ENCODE data around the gene RPS6KC1. TPM values are rescaled to one million over a fixed set of nuclear protein-coding genes. Genes with fewer than 3 reads are reported as not detected.

RPS6KC1 gene
- total and polyA plus RNA-seq, 2 donors from 2014 or later: 6.3 to 13.8 TPM

- DNase-seq (no peak), FAIRE-seq (no peak)
- Histone ChIP-seq H3K4me3 (ENCODE audit: low read length in 3 of 3) (no peak overlapping the region), H3K36me3 (ENCODE audit: control insufficient read depth in 2 of 3, insufficient read depth in 3 of 3, low read length in 3 of 3) (no peaks in the 10 kb centered on the region), H3K27me3 (ENCODE audit: control insufficient read depth, insufficient read depth, low read length) (no peaks in the 10 kb centered on the region), H3K9ac (ENCODE audit: low read length in 3 of 3) (no peak overlapping the region), H3K27ac (ENCODE audit: low read depth in 2 of 2, low read length in 2 of 2) (no peak overlapping the region), H3K4me1 (ENCODE audit: control insufficient read depth in 2 of 3, insufficient read depth in 2 of 3, low read depth in 1 of 3, low read length in 3 of 3) (no peaks in the 10 kb centered on the region), H3K9me3 (ENCODE audit: control insufficient read depth in 2 of 3, insufficient read depth in 1 of 3, low read length in 3 of 3) (no peaks in the 10 kb centered on the region)
- intact Hi-C loops (cut with DNase I): no loop called here
- TF ChIP-seq, protein P1, sequence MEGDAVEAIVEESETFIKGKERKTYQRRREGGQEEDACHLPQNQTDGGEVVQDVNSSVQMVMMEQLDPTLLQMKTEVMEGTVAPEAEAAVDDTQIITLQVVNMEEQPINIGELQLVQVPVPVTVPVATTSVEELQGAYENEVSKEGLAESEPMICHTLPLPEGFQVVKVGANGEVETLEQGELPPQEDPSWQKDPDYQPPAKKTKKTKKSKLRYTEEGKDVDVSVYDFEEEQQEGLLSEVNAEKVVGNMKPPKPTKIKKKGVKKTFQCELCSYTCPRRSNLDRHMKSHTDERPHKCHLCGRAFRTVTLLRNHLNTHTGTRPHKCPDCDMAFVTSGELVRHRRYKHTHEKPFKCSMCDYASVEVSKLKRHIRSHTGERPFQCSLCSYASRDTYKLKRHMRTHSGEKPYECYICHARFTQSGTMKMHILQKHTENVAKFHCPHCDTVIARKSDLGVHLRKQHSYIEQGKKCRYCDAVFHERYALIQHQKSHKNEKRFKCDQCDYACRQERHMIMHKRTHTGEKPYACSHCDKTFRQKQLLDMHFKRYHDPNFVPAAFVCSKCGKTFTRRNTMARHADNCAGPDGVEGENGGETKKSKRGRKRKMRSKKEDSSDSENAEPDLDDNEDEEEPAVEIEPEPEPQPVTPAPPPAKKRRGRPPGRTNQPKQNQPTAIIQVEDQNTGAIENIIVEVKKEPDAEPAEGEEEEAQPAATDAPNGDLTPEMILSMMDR (IDR thresholded peaks at IDR 0.05; ENCODE audit: borderline replicate concordance, extremely low read depth, insufficient read depth): no peak
These were observed 111.3 kb downstream of the RPS6KC1 start for GRCh38 chr1:213162338-213162737.

- Histone ChIP-seq H3K36me3 (ENCODE audit: control insufficient read depth in 2 of 3, insufficient read depth in 3 of 3, low read length in 3 of 3) (no peaks in the 10 kb centered on the region), H3K4me3 (ENCODE audit: low read length in 3 of 3) (no peak overlapping the region), H3K9ac (ENCODE audit: low read length in 3 of 3) (no peak overlapping the region), H3K9me3 (ENCODE audit: control insufficient read depth in 2 of 3, insufficient read depth in 1 of 3, low read length in 3 of 3) (no peaks in the 10 kb centered on the region), H3K27me3 (ENCODE audit: control insufficient read depth, insufficient read depth, low read length) (no peaks in the 10 kb centered on the region), H3K27ac (ENCODE audit: low read depth in 2 of 2, low read length in 2 of 2) (no peak overlapping the region), H3K4me1 (ENCODE audit: control insufficient read depth in 2 of 3, insufficient read depth in 2 of 3, low read depth in 1 of 3, low read length in 3 of 3) (no peaks in the 10 kb centered on the region)
- intact Hi-C loops (cut with DNase I): no loop called here
- FAIRE-seq: no peak
- DNase-seq: no peak
- TF ChIP-seq, protein P1 (IDR thresholded peaks at IDR 0.05; ENCODE audit: borderline replicate concordance, extremely low read depth, insufficient read depth): no peak
These were observed 111.8 kb downstream of the RPS6KC1 start for GRCh38 chr1:213162862-213163261.

- Histone ChIP-seq H3K27me3 (ENCODE audit: control insufficient read depth, insufficient read depth, low read length) (no peaks in the 10 kb centered on the region), H3K27ac (ENCODE audit: low read depth in 2 of 2, low read length in 2 of 2) (no peak overlapping the region), H3K4me3 (ENCODE audit: low read length in 3 of 3) (no peak overlapping the region), H3K36me3 (ENCODE audit: control insufficient read depth in 2 of 3, insufficient read depth in 3 of 3, low read length in 3 of 3) (no peaks in the 10 kb centered on the region), H3K9ac (ENCODE audit: low read length in 3 of 3) (no peak overlapping the region), H3K9me3 (ENCODE audit: control insufficient read depth in 2 of 3, insufficient read depth in 1 of 3, low read length in 3 of 3) (no peaks in the 10 kb centered on the region), H3K4me1 (ENCODE audit: control insufficient read depth in 2 of 3, insufficient read depth in 2 of 3, low read depth in 1 of 3, low read length in 3 of 3) (no peaks in the 10 kb centered on the region)
- DNase-seq: no peak
- FAIRE-seq: no peak
- TF ChIP-seq, protein P1 (IDR thresholded peaks at IDR 0.05; ENCODE audit: borderline replicate concordance, extremely low read depth, insufficient read depth): no peak
- intact Hi-C loops (cut with DNase I): no loop called here
These were observed 112.3 kb downstream of the RPS6KC1 start for GRCh38 chr1:213163278-213163711.

DNA sequence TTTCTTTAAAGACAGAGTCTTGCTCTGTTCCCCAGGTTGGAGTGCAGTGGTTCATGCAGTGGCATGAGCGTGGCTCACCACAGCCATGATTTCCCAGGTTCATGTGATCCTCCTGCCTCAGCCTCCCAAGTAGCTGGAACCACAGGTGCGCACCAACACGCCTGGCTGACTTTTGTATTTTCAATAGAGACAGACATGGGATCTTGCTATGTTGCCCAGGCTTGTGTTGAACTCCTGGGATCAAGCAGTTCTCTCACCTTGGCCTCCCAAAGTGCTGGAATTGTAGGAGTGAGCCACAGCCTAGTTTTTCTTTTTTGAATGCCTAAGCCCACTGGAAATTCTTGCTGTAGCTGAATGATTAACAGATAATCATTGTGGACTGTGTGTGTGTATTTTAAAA, 113.5 kb downstream of the RPS6KC1 start:
- no peaks in the 10 kb centered on the region for H3K4me1 ChIP-seq (ENCODE audit: control insufficient read depth in 2 of 3, insufficient read depth in 2 of 3, low read depth in 1 of 3, low read length in 3 of 3)
- DNase-seq (no peak), FAIRE-seq (no peak)
- no peaks in the 10 kb centered on the region for H3K36me3 ChIP-seq (ENCODE audit: control insufficient read depth in 2 of 3, insufficient read depth in 3 of 3, low read length in 3 of 3)
- H3K4me3 ChIP-seq (ENCODE audit: low read length in 3 of 3): no peak overlapping the region
- H3K9ac ChIP-seq (ENCODE audit: low read length in 3 of 3): no peak overlapping the region
- H3K27ac ChIP-seq (ENCODE audit: low read depth in 2 of 2, low read length in 2 of 2): no peak overlapping the region
- no peaks in the 10 kb centered on the region for H3K27me3 ChIP-seq (ENCODE audit: control insufficient read depth, insufficient read depth, low read length)
- intact Hi-C loops (cut with DNase I): no loop called here
- no peaks in the 10 kb centered on the region for H3K9me3 ChIP-seq (ENCODE audit: control insufficient read depth in 2 of 3, insufficient read depth in 1 of 3, low read length in 3 of 3)
- TF ChIP-seq, protein P1 (IDR thresholded peaks at IDR 0.05; ENCODE audit: borderline replicate concordance, extremely low read depth, insufficient read depth): no peak
